GM18909 (cell line): ENCODE measurements around the gene SYTL3.
A peak's percentile ranks its signal among the peaks of the same experiment; 100 is the strongest.

Source experiments
- ATAC-seq: cut with Tn5 transposase; IDR thresholded peaks from one replicate; pipeline ENCODE4 v1.9.1; 2021; ENCODE audit warnings: mild to moderate bottlenecking; ENCODE audit not compliant: unreplicated experiment, poor library complexity

SYTL3 gene

DNA sequence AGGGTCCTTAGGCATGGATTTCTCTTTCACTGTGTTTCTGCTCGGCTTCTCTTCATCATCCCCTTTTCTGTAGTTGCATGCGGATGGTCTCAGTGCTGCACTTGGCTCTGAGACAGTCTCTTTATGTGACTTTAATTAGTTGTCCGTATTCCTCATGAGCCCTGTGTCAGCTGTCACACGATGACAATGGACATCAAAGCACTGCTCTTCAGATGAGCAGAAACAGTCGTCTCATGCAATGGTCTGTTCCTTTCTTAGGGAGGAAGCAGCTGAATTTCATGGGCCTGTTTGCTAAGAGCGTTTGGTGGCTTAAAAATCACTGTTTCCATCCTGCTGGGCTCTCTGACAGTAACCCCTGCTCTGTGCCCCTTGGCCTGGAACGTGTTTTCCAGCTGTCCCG lies 64.9 kb downstream of the SYTL3 start:
- no peak for ATAC-seq

DNA sequence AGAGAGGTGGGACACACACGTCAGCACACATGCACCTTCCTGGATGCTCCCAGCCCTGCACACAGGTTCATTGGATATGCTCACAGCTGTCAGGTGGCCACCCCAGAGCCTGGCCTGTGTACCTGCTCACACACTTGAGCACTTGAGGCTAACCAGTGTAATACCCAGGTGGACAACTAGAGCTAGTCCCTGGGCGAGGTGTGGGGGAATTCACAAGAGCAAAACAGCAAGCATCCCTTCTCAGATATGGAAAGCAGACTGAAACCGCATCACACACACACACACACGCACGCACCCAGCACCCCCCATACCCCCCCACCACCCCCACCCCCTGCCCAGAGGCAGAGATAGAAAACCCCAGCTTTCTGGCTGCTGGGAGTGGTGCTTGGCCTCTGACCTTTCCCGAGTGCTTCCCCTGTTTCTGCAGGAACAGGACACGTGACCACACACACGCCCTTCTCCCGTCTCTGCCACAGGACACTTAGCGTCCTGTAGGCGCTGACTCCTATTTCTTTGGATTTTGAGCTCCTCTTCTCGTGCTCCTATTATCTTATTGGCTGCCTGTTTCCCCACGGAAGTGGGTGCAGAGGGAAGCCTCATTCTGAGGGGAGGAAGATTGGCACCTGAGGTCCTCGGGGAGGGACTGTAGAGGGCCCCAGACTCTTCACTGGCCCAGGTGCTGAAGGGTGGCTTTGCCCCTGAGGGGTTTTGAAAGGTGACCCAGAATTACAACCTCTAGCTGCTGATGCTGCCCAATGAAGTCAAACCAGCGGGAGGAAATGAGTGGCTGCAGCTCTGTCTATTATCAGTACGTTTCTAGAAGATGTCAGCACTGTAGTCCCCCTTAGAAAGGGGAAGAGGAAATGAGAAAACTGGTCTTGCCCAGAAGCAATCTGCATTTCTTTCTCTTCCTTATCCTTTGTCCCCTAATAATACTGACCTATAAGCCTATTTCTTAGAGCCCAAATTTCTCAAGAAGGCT lies 65.8 kb downstream of the SYTL3 start:
- ATAC-seq, result peak; percentile 60

DNA sequence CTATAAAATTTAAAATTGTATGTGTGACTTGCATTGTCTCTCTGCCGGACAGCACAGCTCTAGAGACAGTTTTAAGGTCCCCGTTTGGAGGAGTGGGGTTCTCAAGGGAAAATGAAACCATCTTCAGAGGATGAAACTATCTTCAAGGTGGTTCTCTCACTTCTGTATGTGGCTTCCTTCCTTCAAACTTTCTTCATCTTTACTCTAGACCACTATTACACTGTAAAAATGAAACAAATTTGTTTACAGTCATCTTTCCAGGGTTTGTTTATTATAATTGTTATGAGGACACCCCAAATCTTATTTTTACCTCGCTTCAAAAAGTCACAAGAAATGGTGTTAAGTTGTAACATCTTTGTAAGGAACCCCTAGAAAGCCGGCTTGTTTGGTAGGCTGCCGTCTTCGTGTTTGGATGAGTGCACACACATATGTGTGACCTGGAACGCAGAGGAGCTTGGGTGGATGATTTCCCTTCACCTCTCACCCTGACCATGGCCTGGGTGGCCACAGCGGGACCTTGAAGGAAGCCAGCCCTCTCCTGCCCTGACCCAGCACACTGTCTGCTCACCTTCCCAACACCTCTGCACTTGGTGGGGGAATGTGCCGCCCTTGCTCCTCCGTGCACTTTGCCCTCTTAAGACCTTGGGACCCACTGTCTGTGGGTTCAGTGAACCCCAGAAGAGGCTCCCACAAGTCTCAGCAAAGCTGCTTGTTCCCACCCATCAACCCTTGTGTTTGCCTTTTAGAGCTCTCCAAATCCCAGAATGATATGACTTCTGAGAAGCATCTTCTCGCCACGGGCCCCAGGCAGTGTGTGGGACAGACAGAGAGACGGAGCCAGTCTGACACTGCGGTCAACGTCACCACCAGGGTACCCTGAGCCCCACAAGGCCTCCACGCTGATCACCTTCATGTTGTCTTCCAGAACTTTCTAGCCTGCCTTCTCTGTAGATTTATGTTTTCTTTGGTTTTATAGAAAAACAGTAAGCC lies 67.8 kb downstream of the SYTL3 start:
- ATAC-seq, result peak; percentile 61

DNA sequence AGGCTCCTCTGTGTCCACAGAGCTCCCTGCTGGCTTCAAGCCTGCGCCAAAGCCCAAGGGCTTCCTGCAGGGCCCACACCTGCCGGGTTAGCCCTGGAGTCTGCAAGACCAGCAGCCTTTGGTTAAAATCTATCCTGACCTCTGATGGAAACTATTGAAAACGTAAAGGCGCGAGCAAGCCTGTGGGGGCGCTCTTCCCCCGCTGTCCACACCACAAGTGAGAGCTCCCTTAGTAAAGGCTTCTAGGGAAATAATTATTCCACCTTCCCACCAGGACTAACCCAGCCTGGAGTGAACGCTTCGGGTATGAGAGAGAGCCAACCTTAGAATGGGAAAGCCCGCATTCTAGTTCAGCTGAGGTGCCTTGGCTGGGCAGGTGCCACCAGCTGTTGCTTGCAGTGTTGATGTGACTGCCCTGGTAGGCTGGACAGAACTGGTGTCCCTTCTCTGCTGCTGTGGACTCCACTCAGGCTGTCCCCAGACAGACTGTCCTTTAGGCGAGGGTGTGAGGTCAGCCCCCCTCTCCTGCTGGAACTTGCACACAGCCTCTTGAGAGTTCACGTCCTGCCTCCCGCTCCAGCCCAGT lies 68.7 kb downstream of the SYTL3 start:
- ATAC-seq, result no peak

DNA sequence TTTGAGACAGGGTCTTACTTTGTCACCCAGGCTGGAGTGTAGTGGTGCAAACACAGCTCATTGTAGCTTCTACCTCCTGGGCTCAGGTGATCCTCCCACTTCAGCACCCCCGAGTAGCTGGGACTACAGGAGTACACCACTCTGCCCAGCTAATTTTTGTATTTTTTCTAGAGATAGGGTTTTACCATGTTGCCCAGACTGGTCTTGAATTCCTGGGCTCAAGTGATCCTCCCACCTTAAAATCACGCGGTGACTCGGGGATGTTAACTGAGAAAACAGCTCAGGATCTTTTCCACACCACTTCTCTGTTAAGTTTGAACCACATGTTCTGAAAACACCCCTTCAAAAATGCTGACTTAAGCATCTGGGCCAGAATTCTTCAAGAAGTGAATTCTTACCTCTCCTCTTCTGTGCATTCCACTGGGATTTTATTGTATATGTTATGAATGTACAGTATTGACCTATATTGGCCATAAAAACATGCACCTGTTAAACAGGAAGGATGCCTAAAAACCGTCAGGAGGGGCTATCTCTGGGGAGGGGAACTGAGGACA lies 72.4 kb downstream of the SYTL3 start:
- no peak for ATAC-seq

DNA sequence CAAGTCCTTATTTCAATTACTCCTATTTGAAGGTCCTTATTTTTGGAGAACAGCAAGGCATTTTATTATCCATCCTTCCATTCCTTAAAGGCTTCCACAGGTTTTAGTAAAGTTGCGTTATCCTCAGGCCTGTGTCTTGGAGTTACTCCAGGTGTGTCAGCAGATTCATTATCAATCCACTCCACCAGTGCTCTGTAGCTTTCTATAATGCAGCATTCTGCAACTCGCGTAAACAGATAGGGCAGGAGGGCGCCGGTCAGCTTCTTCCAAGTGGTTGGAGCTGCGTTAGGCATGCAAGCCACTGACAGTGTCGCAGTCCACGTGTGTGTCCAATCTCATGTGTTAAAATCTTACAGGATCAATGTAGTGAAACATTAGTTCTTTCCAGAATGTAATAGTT lies 75.8 kb downstream of the SYTL3 start:
- no peak for ATAC-seq

DNA sequence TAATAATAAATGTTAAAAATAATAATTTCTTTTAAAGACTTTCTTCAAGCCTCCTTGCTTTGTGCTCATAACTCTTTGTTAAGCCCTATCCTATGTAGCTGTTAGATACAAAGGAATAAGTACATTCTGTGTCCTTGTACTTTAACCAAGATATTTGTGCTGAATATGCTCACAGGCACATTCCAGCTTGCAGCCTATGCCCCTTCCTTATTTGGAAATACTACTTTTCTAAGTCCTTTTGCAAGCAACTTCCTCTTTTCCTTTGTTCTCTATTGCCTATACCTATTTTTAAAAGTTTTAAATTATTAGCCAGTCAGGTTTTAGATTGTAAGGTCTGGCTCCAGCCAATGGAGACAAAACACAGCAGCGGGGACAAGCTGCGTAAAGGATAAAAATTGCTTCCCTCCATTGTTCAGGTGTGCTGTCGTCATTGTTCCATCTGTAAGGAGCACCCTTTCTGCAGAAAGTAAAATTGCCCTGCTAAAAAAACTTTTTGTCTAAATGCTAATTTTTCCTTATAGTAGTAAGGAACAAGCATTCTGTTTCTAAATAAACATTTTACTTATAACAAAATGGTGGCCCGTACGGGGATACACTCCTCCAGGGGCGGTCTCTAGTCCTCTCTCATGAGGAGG lies 80.2 kb downstream of the SYTL3 start:
- no peak for ATAC-seq

DNA sequence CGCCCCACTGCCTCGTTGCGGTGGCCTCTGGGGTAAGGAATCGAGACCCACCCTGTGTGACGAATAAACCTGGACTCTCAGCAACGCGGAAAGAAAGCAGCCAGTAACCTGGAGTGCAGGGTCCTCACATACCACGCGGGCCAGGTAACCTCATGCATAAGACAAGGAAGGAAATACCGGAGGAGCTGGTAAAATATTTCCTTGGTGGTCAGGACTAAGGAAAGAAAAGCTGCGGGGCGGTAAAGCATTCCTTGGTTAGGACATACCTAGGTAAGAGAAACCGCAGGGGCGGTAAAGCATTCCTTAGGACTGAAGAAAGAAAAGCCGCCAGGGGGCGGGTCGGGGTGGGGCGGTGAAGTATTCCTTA lies 80.7 kb downstream of the SYTL3 start:
- no peak for ATAC-seq

DNA sequence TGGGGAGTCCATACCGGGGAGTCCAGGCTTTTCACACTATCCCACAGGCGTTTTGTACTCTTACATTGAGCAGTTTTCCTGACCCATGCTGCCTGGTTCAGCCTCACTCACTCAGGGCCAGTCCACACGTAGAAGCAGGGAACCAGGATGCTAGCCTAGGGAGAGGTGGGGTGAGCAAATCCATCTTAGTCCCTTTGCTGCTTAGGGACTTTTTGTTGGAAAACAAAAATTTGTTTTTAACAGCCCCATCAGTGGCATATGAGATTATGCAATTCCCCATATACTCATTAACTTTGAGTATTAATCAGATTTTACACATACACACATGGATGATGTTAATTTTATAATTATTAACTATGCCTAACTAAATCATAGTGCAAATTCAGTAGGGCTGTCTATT lies 85.2 kb downstream of the SYTL3 start:
- ATAC-seq, result no peak

DNA sequence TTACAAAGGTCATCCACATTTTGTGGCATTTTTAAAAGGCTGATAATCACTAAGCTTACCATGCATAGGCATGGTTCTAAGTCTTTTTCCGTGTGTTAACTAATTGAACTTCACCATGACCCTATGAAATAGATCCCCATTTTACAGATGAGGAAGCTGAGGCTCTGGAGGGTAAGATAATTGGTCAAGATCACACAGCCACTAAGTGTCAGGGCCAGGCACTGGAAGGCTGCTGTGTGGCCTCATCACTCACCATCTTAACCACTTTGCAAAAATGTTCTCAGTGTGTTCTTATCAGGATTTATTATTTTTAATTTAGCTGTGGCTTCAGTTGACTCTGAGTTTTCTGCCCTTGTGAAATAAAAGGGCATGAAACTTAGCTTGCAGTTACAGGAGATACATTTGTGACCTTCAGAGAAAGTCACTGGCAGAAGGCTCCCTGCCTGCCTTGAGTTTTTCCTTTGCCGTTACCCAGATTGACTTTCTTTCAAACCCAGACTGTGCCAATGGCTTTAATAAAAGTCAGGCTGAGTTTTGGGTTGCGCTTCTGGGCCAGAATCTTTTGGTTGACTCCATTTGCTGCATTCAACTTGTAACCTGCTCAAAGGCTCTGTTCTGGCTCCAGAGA lies 87.3 kb downstream of the SYTL3 start:
- no peak for ATAC-seq

DNA sequence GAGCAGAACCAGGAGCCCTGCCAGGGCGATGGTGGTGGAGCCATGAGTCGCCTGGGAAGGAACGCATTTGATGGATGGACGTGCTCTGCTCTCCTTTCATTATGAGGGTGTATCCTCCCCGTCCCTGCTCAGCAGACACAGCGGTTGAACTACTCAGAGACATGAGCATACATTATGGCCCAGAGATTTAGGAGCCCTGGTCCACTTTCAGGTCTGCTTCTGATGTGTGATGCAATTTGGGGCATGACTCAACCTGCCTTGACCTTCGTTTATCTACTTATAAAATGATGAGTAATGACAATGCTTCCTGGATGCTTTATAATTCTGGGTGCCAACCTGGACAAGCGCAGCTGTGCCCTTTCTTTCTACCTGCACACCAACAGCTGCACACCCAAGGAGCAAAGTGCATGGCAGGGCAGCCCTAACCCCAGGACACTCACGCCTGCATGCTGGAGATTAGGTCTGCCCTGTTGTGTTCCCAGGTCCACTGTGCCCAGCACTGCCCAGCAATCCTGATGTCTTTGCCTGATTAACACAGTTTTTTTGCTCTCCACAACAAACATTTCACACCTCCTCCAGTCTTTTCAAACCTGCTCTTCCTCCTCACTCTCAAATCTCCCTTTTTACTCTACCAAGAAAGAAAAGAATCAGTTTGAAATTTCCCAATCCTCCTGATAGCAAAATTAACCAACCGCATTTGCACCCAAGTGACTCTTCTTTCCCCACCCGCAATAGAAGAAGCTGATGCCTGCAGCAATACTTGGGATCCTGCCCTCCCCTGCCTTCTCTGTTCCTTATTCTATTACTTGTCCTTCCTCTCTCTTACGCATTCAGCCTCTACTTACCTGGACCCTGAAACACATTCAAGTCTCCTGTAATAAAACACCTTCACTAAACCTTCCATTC lies 88.1 kb downstream of the SYTL3 start:
- no peak for ATAC-seq

DNA sequence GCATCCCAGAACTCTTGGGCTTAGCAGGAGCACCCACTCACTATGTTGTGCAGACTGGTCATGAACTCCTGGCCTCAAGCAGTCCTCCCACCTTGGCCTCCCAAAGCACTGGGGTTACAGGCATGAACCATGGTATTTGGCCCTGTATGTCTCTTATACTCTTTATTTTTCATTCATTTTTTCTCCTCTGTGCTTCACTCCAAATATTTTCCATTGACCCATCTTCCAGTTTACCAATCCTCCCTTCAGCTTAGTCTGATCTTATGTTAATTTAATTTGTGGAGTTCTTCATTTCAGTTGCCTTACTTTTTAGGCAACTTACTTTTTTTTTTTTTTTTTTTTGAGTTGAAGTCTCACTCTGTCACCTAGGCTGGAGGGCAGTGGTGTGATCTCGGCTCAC lies 89.8 kb downstream of the SYTL3 start:
- ATAC-seq, result no peak

DNA sequence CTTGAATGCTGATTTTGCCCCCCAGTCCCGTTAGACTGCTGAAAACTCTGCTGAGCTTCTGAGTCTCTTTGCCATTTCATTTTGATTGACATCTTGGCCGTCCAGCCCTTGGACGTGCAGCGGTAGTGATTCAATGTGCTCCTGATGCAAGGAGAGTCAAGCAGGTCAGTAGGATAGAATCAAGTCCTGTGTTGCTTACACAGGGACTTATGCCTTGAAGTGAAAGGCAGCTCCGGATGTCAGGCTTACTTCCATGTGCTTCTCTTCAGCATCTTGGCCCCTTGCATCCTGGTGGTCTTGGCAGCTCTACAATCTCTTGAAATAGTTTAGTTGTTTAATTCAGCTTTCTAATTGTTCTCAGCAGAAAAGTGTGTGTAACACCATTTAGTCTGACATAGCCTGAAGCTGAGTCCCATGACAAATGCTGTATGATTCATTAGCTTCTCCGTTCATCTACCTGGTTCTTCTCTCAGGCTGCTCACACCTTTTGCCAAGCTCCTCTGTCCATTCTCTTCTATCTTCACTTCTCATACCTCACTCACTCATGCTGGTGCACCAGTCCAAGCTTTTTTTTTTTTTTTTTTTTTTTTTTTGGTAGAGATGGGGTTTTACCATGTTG lies 93.3 kb downstream of the SYTL3 start:
- ATAC-seq, result no peak

DNA sequence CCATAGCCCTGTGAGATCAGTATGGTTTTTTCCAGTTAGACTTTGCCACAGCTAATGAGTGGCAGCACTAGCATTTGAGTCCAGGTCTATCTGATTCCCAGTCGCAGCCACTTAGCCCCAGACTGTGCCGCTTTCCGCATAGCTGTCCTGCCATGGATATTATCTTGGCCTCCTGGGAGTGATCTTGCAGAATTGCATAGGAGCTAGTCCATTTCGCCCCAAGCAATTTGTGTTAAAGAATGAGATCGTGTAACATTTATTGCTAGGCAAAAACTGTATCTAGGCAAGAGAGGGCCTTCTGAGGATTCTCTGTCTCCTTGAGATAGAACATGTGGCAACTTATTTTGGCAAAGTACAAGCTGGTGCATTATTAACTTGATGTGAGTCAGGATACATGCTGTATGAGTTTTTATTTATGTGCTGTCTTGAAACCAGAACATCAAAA lies 95.2 kb downstream of the SYTL3 start:
- ATAC-seq, result no peak

DNA sequence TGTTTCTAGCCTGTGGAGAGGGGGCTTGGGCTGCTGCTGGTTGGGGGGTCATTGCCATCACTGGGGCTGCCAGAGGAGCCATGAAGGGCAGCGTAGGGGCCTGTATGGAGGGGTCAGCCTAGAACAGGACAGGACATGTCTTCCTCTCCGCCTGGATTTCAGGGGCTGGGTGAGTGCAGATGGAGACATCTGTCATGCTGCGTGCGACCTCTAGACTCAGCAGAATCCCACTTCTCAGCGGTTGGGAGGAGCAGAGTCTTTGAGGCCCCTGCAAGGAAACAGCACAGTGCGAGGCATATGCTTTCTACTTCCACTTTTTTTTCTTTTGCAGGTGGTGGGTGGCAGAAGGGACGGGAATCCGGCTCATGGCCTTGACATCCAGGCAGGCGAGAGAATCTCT lies 101.4 kb downstream of the SYTL3 start:
- ATAC-seq, result no peak

DNA sequence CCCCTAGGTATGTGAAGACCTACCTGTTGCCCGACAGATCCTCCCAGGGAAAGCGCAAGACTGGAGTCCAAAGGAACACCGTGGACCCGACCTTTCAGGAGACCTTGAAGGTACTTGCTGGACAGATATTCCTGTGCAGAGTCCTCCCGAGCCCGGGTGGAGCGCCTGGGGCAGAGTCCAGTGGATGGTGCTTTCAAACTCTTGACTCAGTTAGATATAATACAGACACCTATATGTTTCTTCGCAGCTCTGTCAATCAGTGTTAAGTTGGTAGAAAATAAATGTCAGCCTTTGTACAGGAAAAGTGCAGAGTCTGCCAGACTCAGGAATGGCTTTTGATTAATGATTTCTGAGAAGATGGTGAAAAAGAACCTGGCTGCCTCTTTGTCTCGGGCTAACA lies 102.1 kb downstream of the SYTL3 start:
- no peak for ATAC-seq

DNA sequence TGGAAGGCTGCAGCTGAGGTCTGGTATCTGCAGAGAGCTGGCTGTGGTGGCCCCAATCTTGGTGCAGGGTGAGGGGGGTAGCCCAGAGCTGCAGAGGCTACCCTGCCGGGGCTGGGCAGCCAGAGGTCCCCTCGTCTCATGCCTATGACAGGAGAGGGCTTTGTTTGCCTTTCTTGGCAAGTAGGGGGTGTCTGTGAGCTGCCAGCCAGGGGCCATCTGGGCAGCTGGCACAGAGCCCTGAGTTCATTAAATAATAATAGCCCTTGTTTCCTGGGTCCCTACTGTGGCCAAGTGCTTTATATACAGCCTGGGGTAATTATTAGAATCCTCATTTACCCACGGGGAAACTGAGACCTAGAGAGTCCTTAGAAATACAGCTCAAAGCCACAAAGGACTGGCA lies 102.8 kb downstream of the SYTL3 start:
- ATAC-seq, result no peak

DNA sequence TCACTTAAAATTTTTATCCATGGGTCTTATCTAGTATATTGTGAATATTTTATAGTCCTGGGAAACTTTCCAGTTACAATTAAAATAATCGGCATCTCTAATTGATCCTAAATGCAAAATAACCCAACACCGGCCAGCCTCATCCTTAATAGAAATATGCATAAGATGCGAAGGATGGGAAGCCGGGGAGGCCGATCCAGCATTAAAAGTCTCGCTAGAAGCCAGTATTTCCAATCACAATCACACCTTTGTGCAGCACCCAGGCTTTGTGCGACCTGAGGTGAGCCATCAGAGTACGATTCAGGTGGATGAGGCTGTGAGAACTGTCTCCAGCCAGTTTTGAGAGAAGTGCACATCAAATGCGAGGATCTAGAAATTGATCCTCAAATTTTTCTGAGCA lies 104.0 kb downstream of the SYTL3 start:
- ATAC-seq, result no peak
